ENCODE measurements around the gene PNKD. TPM values are rescaled to one million over a fixed set of nuclear protein-coding genes. Genes with fewer than 3 reads are reported as not detected.

PNKD gene
- polyA plus RNA-seq, 2 of the 4 experiments (the other 2 are of a cell fraction), result 46.2 to 51.7 TPM

GRCh38 chr2:218262237-218262600, 8.1 kb upstream of the PNKD start:
- DNase-seq (ENCODE audit: low read depth in 1 of 2, low spot score in 1 of 2), result no peak
- Histone ChIP-seq H3K4me1 (no peaks in the 10 kb centered on the region; the same call in 2 of the 3 replicates), H3K4me2 (no peak overlapping the region), H3K4me3 (no peak overlapping the region), H3K27ac (no peak overlapping the region), H3K9me3 (no peaks in the 10 kb centered on the region)
- FAIRE-seq, result no peak
- ChIA-PET CTCF (interaction anchor here (1.3 to 1.7 kb wide), 3 partner anchors 10 to 33 kb away, joined by 4 to 5 read pairs (median 5); no protein-coding TSS in a partner anchor), POLR2A (no interaction called here)
- TF ChIP-seq CHD4 (IDR thresholded peaks at IDR 0.05; ENCODE audit: borderline replicate concordance), result no peak
- no peak for TF ChIP-seq ZFP36 (IDR thresholded peaks at IDR 0.05; ENCODE audit: borderline replicate concordance, partially characterized antibody)
- no peak for TF ChIP-seq NFE2L2 (conservative IDR thresholded peaks at IDR 0.05; ENCODE audit: low read length)
- no peak for TF ChIP-seq RARB (CRISPR knock-in tag; IDR thresholded peaks at IDR 0.05)
- no peak for ATAC-seq
- 88% methylated on average over 6 of the region's 6 CpGs for WGBS (ENCODE audit: missing lambda C conversion rate)

GRCh38 chr2:218262631-218263586, 7.4 kb upstream of the PNKD start:
- H3K4me2 ChIP-seq, result no peak overlapping the region
- FAIRE-seq (no peak), ATAC-seq (no peak), DNase-seq (ENCODE audit: low read depth in 1 of 2, low spot score in 1 of 2) (no peak)
- ChIA-PET CTCF (interaction anchor here (0.8 to 1.7 kb wide), 2 partner anchors 9 to 28 kb away, joined by 3 to 5 read pairs; no protein-coding TSS in a partner anchor), POLR2A (no interaction called here)
- H3K4me1 ChIP-seq, result no peaks in the 10 kb centered on the region; the same call in 2 of the 3 replicates
- H3K27ac ChIP-seq, result no peak overlapping the region
- TF ChIP-seq FOSL2 (IDR thresholded peaks at IDR 0.05), result no peak
- TF ChIP-seq FOSL2 (CRISPR knock-in tag; IDR thresholded peaks at IDR 0.05), result no peak
- TF ChIP-seq CBX8 (IDR thresholded peaks at IDR 0.05), result no peak
- no peak for TF ChIP-seq ZSCAN20 (CRISPR knock-in tag; IDR thresholded peaks at IDR 0.05)
- no peak for TF ChIP-seq FOXS1 (CRISPR knock-in tag; IDR thresholded peaks at IDR 0.05)
- TF ChIP-seq RFX5 (IDR thresholded peaks at IDR 0.05), result no peak
- TF ChIP-seq HEYL (CRISPR knock-in tag; IDR thresholded peaks at IDR 0.05), result no peak
- TF ChIP-seq TP53 (CRISPR knock-in tag; IDR thresholded peaks at IDR 0.05), result no peak
- TF ChIP-seq HOXA7 (CRISPR knock-in tag; IDR thresholded peaks at IDR 0.05), result no peak
- no peak overlapping the region for H3K4me3 ChIP-seq
- H3K9me3 ChIP-seq, result no peaks in the 10 kb centered on the region
- WGBS (ENCODE audit: missing lambda C conversion rate), result 89% methylated on average over 19 of the region's 39 CpGs

GRCh38 chr2:218263817-218264641, 6.3 kb upstream of the PNKD start:
- no peak for TF ChIP-seq HOXB13 (CRISPR knock-in tag; IDR thresholded peaks at IDR 0.05; ENCODE audit: low read depth)
- 0 out of 5 replicates have a peak, but pooled peaks of 1 of the 2 experiments have one; percentile 5 for TF ChIP-seq RAD21 (conservative IDR thresholded peaks at IDR 0.05 in 1 of 2, IDR thresholded peaks at IDR 0.05 in 1 of 2)

GRCh38 chr2:218264773-218265561, 5.4 kb upstream of the PNKD start:
- WGBS (ENCODE audit: missing lambda C conversion rate), result 82% methylated on average over 19 of the region's 22 CpGs
- TF ChIP-seq JUNB (IDR thresholded peaks at IDR 0.05) (no peak), HOXB13 (CRISPR knock-in tag; IDR thresholded peaks at IDR 0.05; ENCODE audit: low read depth) (no peak), SMC3 (IDR thresholded peaks at IDR 0.05) (no peak), E2F6 (IDR thresholded peaks at IDR 0.05; ENCODE audit: borderline replicate concordance, low read depth) (no peak), PHF8 (IDR thresholded peaks at IDR 0.05; ENCODE audit: borderline replicate concordance, low read depth) (no peak), BHLHE40 (IDR thresholded peaks at IDR 0.05; ENCODE audit: low read depth, low read length) (no peak), NPAS2 (CRISPR knock-in tag; IDR thresholded peaks at IDR 0.05; ENCODE audit: borderline replicate concordance) (no peak)
- Histone ChIP-seq H3K9me3 (no peaks in the 10 kb centered on the region), H3K4me3 (no peak overlapping the region), H3K27ac (no peak overlapping the region), H3K4me2 (no peak overlapping the region), H3K4me1 (peaks cover 5% of the 10 kb centered on the region; the same call in 1 of the 3 replicates)
- CTCF ChIA-PET, result interaction anchor here (0.8 kb wide), 1 partner anchor 9 kb away, joined by 3 read pairs; no protein-coding TSS in a partner anchor
- DNase-seq (ENCODE audit: low read depth in 1 of 2, low spot score in 1 of 2) (no peak), FAIRE-seq (no peak), ATAC-seq (no peak)
- POLR2A ChIA-PET, result no interaction called here

More at GRCh38 chr2:218263817-218264641, 6.3 kb upstream of the PNKD start:
- DNase-seq (ENCODE audit: low read depth in 1 of 2, low spot score in 1 of 2) (no peak), FAIRE-seq (no peak), ATAC-seq (0 out of 6 replicates have a peak, but pooled peaks of 1 of the 2 experiments have one; percentile 5)
- Histone ChIP-seq H3K9me3 (no peaks in the 10 kb centered on the region), H3K4me1 (peaks cover 5% of the 10 kb centered on the region; the same call in 1 of the 3 replicates), H3K27ac (no peak overlapping the region), H3K4me2 (no peak overlapping the region), H3K4me3 (no peak overlapping the region)
- 86% methylated on average over 16 of the region's 17 CpGs for whole genome bisulfite sequencing (ENCODE audit: missing lambda C conversion rate)
- CTCF ChIA-PET, result interaction anchor here (0.8 kb wide), 2 partner anchors 10 to 29 kb away, joined by 3 read pairs; no protein-coding TSS in a partner anchor
- POLR2A ChIA-PET, result no interaction called here
